GM23338 (cell line): ENCODE results near the gene NBPF9. TPM values are rescaled to one million over a fixed set of nuclear protein-coding genes. Genes with fewer than 3 reads are reported as not detected.
A peak's percentile ranks its signal among the peaks of the same experiment; 100 is the strongest.
"Not testable (repeated sequence)": the region's sequence is repeated elsewhere in the genome, so short reads cannot be mapped to it uniquely, and the experiment has no call there.

Experiments
- ATAC-seq: fragments of 200-7000 bp; cut with Tn5 transposase; 3 replicates; pipeline ENCODE4 v1.9.1; 2020
- DNase-seq: peaks from one replicate; pipeline ENCODE4 v3.0.0-alpha.2; 2015; ENCODE audit warnings: low spot score
- H2AFZ ChIP-seq: fragments of 200-600 bp; sonication (generic); 2 replicates; pipeline ENCODE4 v1.8.0; 2016; ENCODE audit warnings: antibody characterized with exemption, mild to moderate bottlenecking, moderate library complexity
- H3F3A ChIP-seq: fragments of 200-600 bp; sonication (generic); replicated peaks from 2 replicates; pipeline ENCODE4 v1.8.0; 2017; ENCODE audit warnings: antibody characterized with exemption, mixed run types, low read depth
- H3K27ac ChIP-seq: fragments of 200-600 bp; sonication (generic); 2 replicates; pipeline ENCODE4 v1.6.1; 2016; ENCODE audit warnings: low read depth
- H3K27me3 ChIP-seq: fragments of 200-600 bp; sonication (generic); 2 replicates; pipeline ENCODE4 v1.8.0; 2016; ENCODE audit warnings: mild to moderate bottlenecking, mixed run types, moderate library complexity; ENCODE audit not compliant: insufficient read depth
- H3K36me3 ChIP-seq: fragments of 200-600 bp; sonication (generic); 2 replicates; pipeline ENCODE4 v1.8.0; 2016; ENCODE audit warnings: mild to moderate bottlenecking; ENCODE audit not compliant: insufficient read depth
- H3K4me1 ChIP-seq: fragments of 200-600 bp; sonication (generic); 2 replicates; pipeline ENCODE4 v1.8.0; 2016; ENCODE audit warnings: mild to moderate bottlenecking, moderate library complexity; ENCODE audit not compliant: insufficient read depth
- H3K4me2 ChIP-seq: fragments of 200-600 bp; sonication (generic); 2 replicates; pipeline ENCODE4 v1.7.1; 2017; ENCODE audit warnings: mixed run types
- H3K4me3 ChIP-seq: fragments of 200-600 bp; sonication (generic); 2 replicates; pipeline ENCODE4 v1.6.1; 2016; ENCODE audit warnings: mixed run types
- H3K79me2 ChIP-seq: fragments of 200-600 bp; sonication (generic); replicated peaks from 2 replicates; pipeline ENCODE4 v1.8.0; 2017; ENCODE audit warnings: mild to moderate bottlenecking; ENCODE audit not compliant: insufficient read depth
- H3K9me2 ChIP-seq: fragments of 200-600 bp; sonication (generic); 2 replicates; pipeline ENCODE4 v1.8.0; 2017; ENCODE audit not compliant: insufficient read depth
- H4K20me1 ChIP-seq: fragments of 200-600 bp; sonication (generic); replicated peaks from 2 replicates; pipeline ENCODE4 v1.8.0; 2017; ENCODE audit warnings: mild to moderate bottlenecking; ENCODE audit not compliant: insufficient read depth
- H3K27ac Mint-ChIP-seq: 2 replicates; pipeline ENCODE4 v1.8.0; 2020; ENCODE audit warnings: inconsistent platforms, mild to moderate bottlenecking, moderate library complexity, mixed read lengths
- H3K27me3 Mint-ChIP-seq: 3 replicates; pipeline ENCODE4 v1.8.0; 2022; ENCODE audit warnings: low read depth, mild to moderate bottlenecking, moderate library complexity, mixed read lengths, inconsistent platforms; ENCODE audit not compliant: insufficient read depth, poor library complexity
- H3K36me3 Mint-ChIP-seq: 3 replicates; pipeline ENCODE4 v1.8.0; 2021; ENCODE audit warnings: low read depth, mild to moderate bottlenecking, inconsistent platforms, moderate library complexity, mixed read lengths
- H3K4me1 Mint-ChIP-seq: 3 replicates; pipeline ENCODE4 v1.8.0; 2020; ENCODE audit warnings: mild to moderate bottlenecking, inconsistent platforms, mixed read lengths
- H3K4me3 Mint-ChIP-seq: 3 replicates; pipeline ENCODE4 v1.8.0; 2021; ENCODE audit warnings: moderate library complexity, mild to moderate bottlenecking, inconsistent platforms, mixed read lengths
- H3K9me3 Mint-ChIP-seq: 3 replicates; pipeline ENCODE4 v1.8.0; 2020; ENCODE audit warnings: moderate library complexity, mild to moderate bottlenecking, inconsistent platforms, mixed read lengths
- CTCF ChIP-seq, 2 experiments: fragments of 200-600 bp in 1 of 2; sonication (generic) in 1 of 2; conservative IDR thresholded peaks; 2 replicates each; pipeline versions ENCODE4 v1.5.1 to v1.6.1; 2016 to 2017; ENCODE audit warnings: antibody characterized with exemption in 2 of 2, low read depth in 2 of 2, mild to moderate bottlenecking in 2 of 2, moderate library complexity in 1 of 2
- polyA plus RNA-seq: library from polyadenylated mRNA; unstranded; fragments of >200 nt; fragmentation: Nextera tagmentation; extraction: Ambion mirVana; gene quantifications from 2 replicates; pipeline ENCODE4 v1.2.1, GENCODE V29; 2016
- total RNA-seq: library from RNA; depleted of rRNA; stranded (reverse); fragments of >200 nt; shearing (Covaris generic); gene quantifications from 2 replicates; pipeline ENCODE4 v1.2.3, GENCODE V29; 2014

The NBPF9 gene
- total and polyA plus RNA-seq, 2 experiments from 2014 or later, result 1.9 to 3.1 TPM

DNA sequence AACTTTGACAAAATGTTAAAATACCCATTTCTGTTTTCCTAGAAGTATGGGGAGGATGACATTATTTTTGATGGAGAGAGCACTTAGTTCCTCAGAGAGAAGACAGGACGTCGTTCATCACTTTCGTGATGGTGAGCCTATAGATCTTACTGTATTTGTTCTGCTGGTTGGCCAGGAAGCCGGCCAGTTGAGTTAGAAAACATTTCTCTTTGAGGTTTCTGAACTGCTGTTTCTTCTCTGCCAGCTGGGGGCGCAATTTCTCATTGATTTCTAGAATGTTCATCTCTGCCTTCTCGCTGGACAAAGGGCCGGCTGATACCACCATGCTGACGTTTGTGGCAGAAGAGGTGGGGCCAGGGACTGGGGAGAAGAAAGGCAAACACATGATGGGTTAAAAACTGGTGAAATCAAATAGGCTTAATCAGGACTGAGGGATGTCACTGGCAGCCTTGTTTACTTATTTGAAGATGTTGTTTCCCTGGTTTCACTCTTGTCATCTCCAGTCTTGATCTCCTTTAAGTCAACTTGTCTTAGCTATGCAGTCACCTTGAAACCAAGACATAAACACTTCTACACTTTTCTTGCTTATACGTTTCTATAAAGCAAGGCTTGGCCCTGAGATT lies 27.7 kb downstream of the NBPF9 start:
- DNase-seq, ATAC-seq, H3K36me3 ChIP-seq, H3K27me3 ChIP-seq, H3F3A ChIP-seq, H3K27me3 Mint-ChIP-seq, H3K27ac Mint-ChIP-seq, H3K4me2 ChIP-seq, H4K20me1 ChIP-seq, H3K4me1 ChIP-seq, H3K9me2 ChIP-seq, H3K4me1 Mint-ChIP-seq, H2AFZ ChIP-seq, H3K4me3 Mint-ChIP-seq, H3K36me3 Mint-ChIP-seq, H3K4me3 ChIP-seq, H3K9me3 Mint-ChIP-seq, H3K79me2 ChIP-seq, H3K27ac ChIP-seq: not testable (repeated sequence)
- peak in 1 of 2 experiments; percentile 41; a peak in 2 of 4 replicates for TF ChIP-seq CTCF (conservative IDR thresholded peaks at IDR 0.05; ENCODE audit: low read depth in 2 of 2)

DNA sequence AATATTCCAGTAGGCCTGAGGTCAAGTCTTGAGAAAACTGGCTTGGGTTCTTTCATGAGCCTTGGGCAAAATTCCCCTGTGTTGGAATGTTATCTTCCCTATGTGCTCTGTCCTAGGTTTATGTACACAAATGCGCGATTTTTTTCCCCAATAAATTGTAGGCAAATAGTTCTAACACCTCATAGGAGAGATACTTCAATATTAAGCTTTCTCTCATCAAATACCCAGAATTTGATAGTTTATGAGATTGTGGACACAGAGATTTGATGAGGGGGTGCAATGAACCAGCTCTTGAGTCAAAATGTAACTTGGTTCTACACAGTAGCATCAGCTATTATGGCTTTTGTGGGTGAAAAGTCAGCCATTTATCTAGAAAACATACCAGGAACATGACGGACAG lies 38.7 kb downstream of the NBPF9 start:
- not testable (repeated sequence) for H4K20me1 ChIP-seq, H3K4me1 ChIP-seq, H3K4me3 ChIP-seq, H3F3A ChIP-seq, H3K27me3 ChIP-seq, H3K4me2 ChIP-seq, H3K36me3 Mint-ChIP-seq, H3K27ac Mint-ChIP-seq, ATAC-seq, H3K4me3 Mint-ChIP-seq, H3K36me3 ChIP-seq, H3K9me2 ChIP-seq, H2AFZ ChIP-seq, H3K27me3 Mint-ChIP-seq, H3K9me3 Mint-ChIP-seq, H3K4me1 Mint-ChIP-seq, H3K79me2 ChIP-seq, H3K27ac ChIP-seq, DNase-seq

DNA sequence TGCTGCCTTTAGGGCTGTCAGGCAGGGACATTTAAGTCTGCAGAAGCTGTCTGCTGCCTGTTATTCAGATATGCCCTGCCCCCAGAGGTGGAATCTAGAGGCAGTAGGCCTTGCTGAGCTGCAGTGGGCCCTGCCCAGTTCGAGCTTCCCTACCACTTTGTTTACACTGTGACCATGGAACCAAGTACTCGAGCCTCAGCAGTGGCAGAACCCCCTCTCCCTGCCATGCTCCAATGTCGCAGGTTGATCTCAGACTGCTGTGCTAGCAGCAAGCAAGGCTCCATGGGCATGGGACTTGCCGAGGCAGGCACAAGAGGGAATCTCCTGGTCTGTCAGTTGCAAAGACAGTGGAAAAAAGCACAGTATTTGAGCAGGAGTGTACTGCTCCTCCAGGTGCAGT lies 60.3 kb downstream of the NBPF9 start:
- not testable (repeated sequence) for H3K4me1 ChIP-seq, H3K27me3 ChIP-seq, H3K9me2 ChIP-seq, H3K4me3 ChIP-seq, H3K27ac Mint-ChIP-seq, H3K4me2 ChIP-seq, H3K79me2 ChIP-seq, H3K27ac ChIP-seq, H2AFZ ChIP-seq, ATAC-seq, H3K4me3 Mint-ChIP-seq, H3F3A ChIP-seq, H4K20me1 ChIP-seq, H3K4me1 Mint-ChIP-seq, DNase-seq, H3K36me3 ChIP-seq, H3K27me3 Mint-ChIP-seq, H3K36me3 Mint-ChIP-seq
- peaks cover 21% of the 10 kb centered on the region for H3K9me3 Mint-ChIP-seq

DNA sequence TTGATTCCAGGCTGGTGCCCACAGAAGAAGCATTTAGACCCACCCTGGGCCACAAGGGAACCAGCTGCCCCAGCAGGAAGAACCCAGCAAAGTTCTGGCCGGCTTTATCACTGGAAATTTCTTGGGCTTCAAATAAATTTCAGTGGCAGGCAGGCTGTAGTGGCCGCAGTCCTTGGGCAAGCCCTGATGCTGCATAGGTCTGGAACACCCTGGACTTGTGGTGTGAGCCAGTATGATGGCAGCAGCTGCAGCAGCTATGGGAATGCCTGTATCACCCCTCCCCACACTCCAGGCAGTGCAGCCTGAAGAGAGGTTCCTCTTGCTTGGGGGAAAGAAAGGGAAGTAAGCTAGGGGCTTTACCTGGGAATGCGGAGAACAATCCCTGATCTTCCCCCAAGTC lies 69.4 kb downstream of the NBPF9 start:
- not testable (repeated sequence) for H3K9me3 Mint-ChIP-seq, H3K27me3 Mint-ChIP-seq, H3K36me3 ChIP-seq, ATAC-seq, H4K20me1 ChIP-seq, H3K27me3 ChIP-seq, H3K4me3 Mint-ChIP-seq, H3K79me2 ChIP-seq, H3K9me2 ChIP-seq, H3K36me3 Mint-ChIP-seq, H3K4me1 Mint-ChIP-seq, H3K4me1 ChIP-seq, DNase-seq, H3K4me2 ChIP-seq, H3K4me3 ChIP-seq, H3F3A ChIP-seq, H2AFZ ChIP-seq, H3K27ac ChIP-seq, H3K27ac Mint-ChIP-seq

GRCh38 chr1:149024327-149024726 lies 79.0 kb downstream of the NBPF9 start:
- not testable (repeated sequence) for H3K36me3 ChIP-seq, H3K9me2 ChIP-seq, H3F3A ChIP-seq, H3K4me2 ChIP-seq, H3K27ac ChIP-seq, H3K4me3 ChIP-seq, H3K4me1 Mint-ChIP-seq, H3K27ac Mint-ChIP-seq, DNase-seq, H2AFZ ChIP-seq, H3K27me3 Mint-ChIP-seq, H4K20me1 ChIP-seq, H3K4me3 Mint-ChIP-seq, H3K9me3 Mint-ChIP-seq, H3K79me2 ChIP-seq, H3K4me1 ChIP-seq, H3K36me3 Mint-ChIP-seq, H3K27me3 ChIP-seq
- peak; percentile 80 for ATAC-seq

DNA sequence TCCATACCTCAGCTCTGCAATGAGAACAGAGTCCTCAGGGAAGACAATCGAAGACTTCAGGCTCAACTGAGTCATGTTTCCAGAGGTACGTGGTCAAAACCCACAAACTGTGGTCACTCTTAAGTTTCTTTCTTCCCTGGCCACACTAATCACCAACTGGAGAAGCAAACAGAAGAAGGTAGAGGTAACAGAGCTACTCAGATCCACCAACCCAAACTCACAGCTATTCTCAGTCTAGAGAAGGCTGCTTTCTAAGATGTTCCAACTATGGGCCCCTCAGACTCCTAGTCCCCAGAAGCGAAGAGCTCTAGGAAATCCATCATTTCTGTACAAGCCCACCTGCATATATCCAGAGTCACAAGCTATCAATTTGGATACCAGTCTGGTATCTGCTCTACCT lies 84.8 kb downstream of the NBPF9 start:
- not testable (repeated sequence) for H4K20me1 ChIP-seq, H3K27me3 Mint-ChIP-seq, H3K4me1 ChIP-seq, H3K36me3 Mint-ChIP-seq, DNase-seq, H3K36me3 ChIP-seq, H3K4me3 ChIP-seq, H3K4me1 Mint-ChIP-seq, H3K9me3 Mint-ChIP-seq, ATAC-seq, H3K4me3 Mint-ChIP-seq, H3K9me2 ChIP-seq, H3K27ac ChIP-seq, H3K79me2 ChIP-seq, H3F3A ChIP-seq, H2AFZ ChIP-seq, H3K27ac Mint-ChIP-seq, H3K27me3 ChIP-seq, H3K4me2 ChIP-seq
